ENCODE results near the gene GLYAT. TPM values are rescaled to one million over a fixed set of nuclear protein-coding genes. Genes with fewer than 3 reads are reported as not detected.

Gene GLYAT
- total and polyA plus RNA-seq, 2 donors (not counting 1 experiment from before 2014, with no cell fraction given): not detected

GRCh38 chr11:58763120-58763490, 31.4 kb upstream of the GLYAT start:
- Histone ChIP-seq H3K36me3 (replicated peaks in 1 of 2; ENCODE audit: control extremely low read depth in 1 of 2, control insufficient read depth in 1 of 2, extremely low read depth in 1 of 2, insufficient read depth in 2 of 2, low read length in 1 of 2) (no peaks in the 10 kb centered on the region), H3K27ac (ENCODE audit: low read length in 2 of 2) (no peak overlapping the region), H3K4me1 (ENCODE audit: control insufficient read depth in 2 of 2, insufficient read depth in 2 of 2, low read length in 2 of 2) (no peaks in the 10 kb centered on the region), H3K79me2 (ENCODE audit: control insufficient read depth, insufficient read depth, low read length) (no peaks in the 10 kb centered on the region), H3K27me3 (replicated peaks in 1 of 4; ENCODE audit: control extremely low read depth in 1 of 4, control insufficient read depth in 3 of 4, insufficient read depth in 4 of 4, low read length in 3 of 4) (no peaks in the 10 kb centered on the region), H3K9me3 (ENCODE audit: control extremely low read depth in 1 of 3, control insufficient read depth in 2 of 3, insufficient read depth in 1 of 3, low read length in 2 of 3) (peaks cover 0 to 1% (median 0%) of the 10 kb centered on the region in 3 donors), H2AFZ (ENCODE audit: insufficient read depth, low read depth, low read length, poor library complexity, severe bottlenecking) (no peak overlapping the region), H3K4me3 (ENCODE audit: control extremely low read depth in 1 of 5, extremely low read depth in 1 of 5, insufficient read depth in 1 of 5, low read depth in 2 of 5, low read length in 4 of 5) (no peak overlapping the region), H3K4me2 (replicated peaks; ENCODE audit: low read depth, low read length, poor library complexity, severe bottlenecking) (no peak overlapping the region), H3K9ac (ENCODE audit: low read length) (no peak overlapping the region), H4K20me1 (ENCODE audit: control insufficient read depth, insufficient read depth, low read length, poor library complexity, severe bottlenecking) (no peaks in the 10 kb centered on the region)
- no CpG with 5 or more reads among the region's 1 CpG for WGBS (ENCODE audit: insufficient coverage)
- no peak overlapping the region for H3K4me3 Mint-ChIP-seq
- no peak for DNase-seq
- no peak for TF ChIP-seq CTCF (IDR thresholded peaks at IDR 0.05)
- TF ChIP-seq EZH2 (IDR thresholded peaks at IDR 0.05; ENCODE audit: borderline replicate concordance, insufficient read depth, low read depth, low read length, poor library complexity, severe bottlenecking): no peak
- no peaks in the 10 kb centered on the region for H3K9me3 Mint-ChIP-seq (ENCODE audit: insufficient read depth)
- ChIA-PET POLR2A (interaction anchor here (0.6 kb wide), 1 partner anchor 190 kb away, joined by 5 read pairs; no protein-coding TSS in a partner anchor), CTCF (no interaction called here)
- ATAC-seq (ENCODE audit: low read depth): no peak
- no peak overlapping the region for H3K27ac Mint-ChIP-seq
- intact Hi-C loops (cut with micrococcal nuclease): no loop called here
- no peaks in the 10 kb centered on the region for H3K4me1 Mint-ChIP-seq
- H3K27me3 Mint-ChIP-seq: peaks cover 18% of the 10 kb centered on the region

- Histone ChIP-seq H3K79me2 (ENCODE audit: control insufficient read depth, insufficient read depth, low read length) (no peaks in the 10 kb centered on the region), H3K27ac (ENCODE audit: low read length in 2 of 2) (no peak overlapping the region), H3K9me3 (ENCODE audit: control extremely low read depth in 1 of 3, control insufficient read depth in 2 of 3, insufficient read depth in 1 of 3, low read length in 2 of 3) (peaks cover 0 to 1% (median 0%) of the 10 kb centered on the region in 3 donors), H3K4me1 (ENCODE audit: control insufficient read depth in 2 of 2, insufficient read depth in 2 of 2, low read length in 2 of 2) (no peaks in the 10 kb centered on the region), H2AFZ (ENCODE audit: insufficient read depth, low read depth, low read length, poor library complexity, severe bottlenecking) (no peak overlapping the region), H4K20me1 (ENCODE audit: control insufficient read depth, insufficient read depth, low read length, poor library complexity, severe bottlenecking) (no peaks in the 10 kb centered on the region), H3K4me2 (replicated peaks; ENCODE audit: low read depth, low read length, poor library complexity, severe bottlenecking) (no peak overlapping the region), H3K9ac (ENCODE audit: low read length) (no peak overlapping the region), H3K36me3 (replicated peaks in 1 of 2; ENCODE audit: control extremely low read depth in 1 of 2, control insufficient read depth in 1 of 2, extremely low read depth in 1 of 2, insufficient read depth in 2 of 2, low read length in 1 of 2) (no peaks in the 10 kb centered on the region), H3K4me3 (ENCODE audit: control extremely low read depth in 1 of 5, extremely low read depth in 1 of 5, insufficient read depth in 1 of 5, low read depth in 2 of 5, low read length in 4 of 5) (no peak overlapping the region), H3K27me3 (replicated peaks in 1 of 4; ENCODE audit: control extremely low read depth in 1 of 4, control insufficient read depth in 3 of 4, insufficient read depth in 4 of 4, low read length in 3 of 4) (no peaks in the 10 kb centered on the region)
- TF ChIP-seq EZH2 (IDR thresholded peaks at IDR 0.05; ENCODE audit: borderline replicate concordance, insufficient read depth, low read depth, low read length, poor library complexity, severe bottlenecking) (no peak), CTCF (IDR thresholded peaks at IDR 0.05) (no peak)
- peaks cover 18% of the 10 kb centered on the region for H3K27me3 Mint-ChIP-seq
- DNase-seq (no peak), ATAC-seq (ENCODE audit: low read depth) (no peak)
- H3K27ac Mint-ChIP-seq: no peak overlapping the region
- ChIA-PET CTCF (no interaction called here), POLR2A (no interaction called here)
- 60% methylated on average over 1 of the region's 6 CpGs for WGBS (ENCODE audit: insufficient coverage)
- H3K9me3 Mint-ChIP-seq (ENCODE audit: insufficient read depth): no peaks in the 10 kb centered on the region
- no peak overlapping the region for H3K4me3 Mint-ChIP-seq
- intact Hi-C loops (cut with micrococcal nuclease): no loop called here
- no peaks in the 10 kb centered on the region for H3K4me1 Mint-ChIP-seq
Measured at GRCh38 chr11:58762284-58763119, 30.8 kb upstream of the GLYAT start.

Data from B cell (primary cell).